Activated naive CD4-positive, alpha-beta T cell treated with anti-CD3 and anti-CD28 coated beads, Interleukin-2, amount 10 ng/mL, durations not matched to agents 7 days and 5 days (primary cell): ENCODE results near the gene NELL1.

Source experiments
- CTCF ChIA-PET: fragments of 350-600 bp; sonication (Branson Sonifier 250); formaldehyde crosslinking; loops from one replicate; lab custom pipeline; 2021; ENCODE audit warnings: antibody characterized with exemption; lab: Charles Lee
- DNase-seq: peaks from one replicate; pipeline ENCODE4 v3.0.0-alpha.2; 2020
- H3K27ac Mint-ChIP-seq: one replicate; pipeline ENCODE4 v1.8.0; 2021; ENCODE audit warnings: mild to moderate bottlenecking, moderate library complexity, mixed read lengths
- H3K27me3 Mint-ChIP-seq: one replicate; pipeline ENCODE4 v1.8.0; 2021; ENCODE audit warnings: mild to moderate bottlenecking, mixed read lengths
- H3K36me3 Mint-ChIP-seq: one replicate; pipeline ENCODE4 v1.8.0; 2021; ENCODE audit warnings: mixed read lengths
- H3K4me1 Mint-ChIP-seq: one replicate; pipeline ENCODE4 v1.8.0; 2021; ENCODE audit warnings: mixed read lengths
- H3K4me3 Mint-ChIP-seq: one replicate; pipeline ENCODE4 v1.8.0; 2021; ENCODE audit warnings: mild to moderate bottlenecking, moderate library complexity, mixed read lengths
- H3K9me3 Mint-ChIP-seq: one replicate; pipeline ENCODE4 v1.8.0; 2021; ENCODE audit warnings: mixed read lengths

Gene NELL1

DNA sequence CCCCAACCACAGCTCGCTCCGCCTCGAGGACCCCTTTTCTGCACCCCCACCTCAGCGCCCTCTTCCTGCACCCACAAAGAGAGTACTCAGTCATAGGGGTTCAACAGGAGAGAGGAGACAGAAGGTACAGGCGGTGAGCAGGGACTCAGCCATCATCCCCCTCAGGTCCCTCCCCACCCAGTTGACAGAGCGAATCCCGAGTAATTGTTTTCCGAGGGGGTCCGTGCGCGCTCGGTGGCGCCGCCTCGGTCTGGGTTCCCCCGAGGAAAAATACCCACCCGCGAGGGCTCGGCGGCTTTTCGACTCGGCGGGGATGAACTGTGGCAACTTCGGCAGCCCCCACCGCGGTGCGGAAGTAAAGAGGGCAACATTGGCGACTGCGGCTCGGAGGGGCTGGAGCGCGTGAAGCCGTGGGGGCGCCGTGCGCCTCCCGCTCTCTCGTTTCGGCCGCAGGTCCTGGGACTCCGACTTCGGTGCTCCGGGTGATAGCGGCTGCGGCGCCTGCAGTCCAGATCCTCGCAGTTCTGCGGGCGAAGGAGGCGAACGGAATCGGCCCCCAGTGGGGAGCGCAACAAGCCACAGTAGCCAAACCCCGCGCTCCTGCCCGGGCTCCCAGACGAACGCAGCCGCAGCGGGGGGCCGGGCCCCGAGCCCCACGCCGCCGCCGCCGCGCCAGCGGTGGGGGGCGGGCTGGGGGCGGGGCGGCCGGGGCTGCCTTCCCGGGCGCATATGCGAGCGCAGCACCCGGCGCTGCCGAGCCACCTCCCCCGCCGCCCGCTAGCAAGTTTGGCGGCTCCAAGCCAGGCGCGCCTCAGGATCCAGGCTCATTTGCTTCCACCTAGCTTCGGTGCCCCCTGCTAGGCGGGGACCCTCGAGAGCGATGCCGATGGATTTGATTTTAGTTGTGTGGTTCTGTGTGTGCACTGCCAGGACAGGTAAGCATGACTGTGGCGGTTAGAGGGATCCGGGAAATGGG, at the start of gene NELL1:
NELL1 (plus strand) TSS at position 743 of the 976 bp plus-strand sequence.
- no peak for DNase-seq
- no peak within 1 kb of the TSS for H3K4me3 Mint-ChIP-seq
- no peaks in the 10 kb centered on the region for H3K36me3 Mint-ChIP-seq
- H3K27me3 Mint-ChIP-seq, result peaks cover 68% of the 10 kb centered on the region
- H3K4me1 Mint-ChIP-seq, result peaks cover 7% of the 10 kb centered on the region
- CTCF ChIA-PET, result no interaction called here
- no peak within 1 kb of the TSS for H3K27ac Mint-ChIP-seq
- H3K9me3 Mint-ChIP-seq, result no peaks in the 10 kb centered on the region

DNA sequence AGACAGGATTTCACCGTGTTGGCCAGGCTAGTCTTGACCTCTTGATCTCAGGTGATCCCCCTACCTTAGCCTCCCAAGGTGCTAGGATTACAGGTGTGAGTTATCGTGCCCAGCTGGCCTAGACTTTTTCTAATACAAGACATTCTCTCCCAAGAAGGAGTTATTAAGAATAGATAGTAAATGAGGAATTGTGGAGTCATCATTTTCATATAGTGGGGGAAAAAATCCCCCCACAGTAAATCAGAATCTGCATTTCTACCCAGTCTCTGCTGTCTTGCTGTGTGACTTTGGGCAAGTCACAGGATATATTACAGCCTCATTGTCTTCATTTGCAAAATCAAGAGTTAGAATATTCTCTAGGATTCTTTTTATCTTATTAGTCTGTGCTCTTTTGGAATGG, 48.4 kb upstream of the NELL1 start:
- no peaks in the 10 kb centered on the region for H3K9me3 Mint-ChIP-seq
- no peaks in the 10 kb centered on the region for H3K36me3 Mint-ChIP-seq
- H3K4me1 Mint-ChIP-seq, result no peaks in the 10 kb centered on the region
- no peak for DNase-seq
- H3K4me3 Mint-ChIP-seq, result no peak overlapping the region
- no peak overlapping the region for H3K27ac Mint-ChIP-seq
- peaks cover 20% of the 10 kb centered on the region for H3K27me3 Mint-ChIP-seq
- CTCF ChIA-PET, result interaction anchor here (1.2 kb wide), 1 partner anchor 13 kb away, joined by 3 read pairs; no protein-coding TSS in a partner anchor

DNA sequence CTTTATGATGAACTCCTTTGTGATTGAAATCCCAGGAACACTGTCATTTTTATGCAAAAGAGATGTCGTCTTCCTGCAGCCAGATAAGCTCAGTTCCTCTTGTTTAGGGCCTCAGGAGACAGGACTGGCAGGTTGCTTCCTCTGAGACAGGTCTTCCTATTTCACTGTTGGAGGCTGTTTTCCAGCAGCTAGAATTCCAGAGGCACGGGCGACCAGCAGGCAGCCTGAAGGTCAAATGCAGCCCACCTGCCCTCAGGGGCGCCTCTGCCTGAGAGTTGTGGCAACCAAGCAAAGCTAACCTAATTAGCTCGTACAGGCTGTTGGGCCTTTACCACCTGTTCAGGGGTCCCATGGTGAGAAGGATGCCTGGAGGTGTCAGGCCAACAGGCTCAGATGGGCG, 47.7 kb upstream of the NELL1 start:
- H3K27ac Mint-ChIP-seq, result no peak overlapping the region
- H3K4me3 Mint-ChIP-seq, result no peak overlapping the region
- H3K4me1 Mint-ChIP-seq, result no peaks in the 10 kb centered on the region
- CTCF ChIA-PET, result no interaction called here
- peaks cover 20% of the 10 kb centered on the region for H3K27me3 Mint-ChIP-seq
- no peaks in the 10 kb centered on the region for H3K9me3 Mint-ChIP-seq
- DNase-seq, result no peak
- H3K36me3 Mint-ChIP-seq, result no peaks in the 10 kb centered on the region

GRCh38 chr11:20623252-20623651, 46.1 kb upstream of the NELL1 start:
- Mint-ChIP-seq H3K36me3 (no peaks in the 10 kb centered on the region), H3K4me3 (no peak overlapping the region), H3K9me3 (no peaks in the 10 kb centered on the region), H3K4me1 (no peaks in the 10 kb centered on the region), H3K27me3 (peaks cover 12% of the 10 kb centered on the region), H3K27ac (no peak overlapping the region)
- CTCF ChIA-PET, result no interaction called here
- no peak for DNase-seq

DNA sequence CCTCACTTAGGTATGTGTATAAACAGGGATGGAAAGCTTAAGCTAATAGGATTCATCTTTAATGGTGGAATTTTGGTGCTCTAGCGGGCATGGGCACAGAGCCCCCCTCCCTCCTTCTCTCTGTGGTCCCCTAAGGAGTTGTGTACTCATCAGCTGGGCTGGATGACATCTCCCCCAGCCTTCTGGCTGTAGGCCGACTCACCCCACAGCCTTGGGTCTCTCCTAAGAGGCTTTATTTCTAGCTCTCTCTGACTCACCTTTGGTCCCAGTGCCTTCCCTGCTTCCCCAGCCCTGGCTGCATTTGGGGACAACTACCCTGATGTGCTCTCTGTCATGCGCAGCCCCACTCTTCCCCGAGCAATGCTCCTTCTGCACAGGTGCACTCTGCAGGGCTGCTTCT, 43.1 kb upstream of the NELL1 start:
- H3K36me3 Mint-ChIP-seq, result no peaks in the 10 kb centered on the region
- CTCF ChIA-PET, result no interaction called here
- H3K27me3 Mint-ChIP-seq, result peaks cover 9% of the 10 kb centered on the region
- no peak for DNase-seq
- H3K27ac Mint-ChIP-seq, result no peak overlapping the region
- H3K9me3 Mint-ChIP-seq, result no peaks in the 10 kb centered on the region
- no peak overlapping the region for H3K4me3 Mint-ChIP-seq
- H3K4me1 Mint-ChIP-seq, result no peaks in the 10 kb centered on the region

DNA sequence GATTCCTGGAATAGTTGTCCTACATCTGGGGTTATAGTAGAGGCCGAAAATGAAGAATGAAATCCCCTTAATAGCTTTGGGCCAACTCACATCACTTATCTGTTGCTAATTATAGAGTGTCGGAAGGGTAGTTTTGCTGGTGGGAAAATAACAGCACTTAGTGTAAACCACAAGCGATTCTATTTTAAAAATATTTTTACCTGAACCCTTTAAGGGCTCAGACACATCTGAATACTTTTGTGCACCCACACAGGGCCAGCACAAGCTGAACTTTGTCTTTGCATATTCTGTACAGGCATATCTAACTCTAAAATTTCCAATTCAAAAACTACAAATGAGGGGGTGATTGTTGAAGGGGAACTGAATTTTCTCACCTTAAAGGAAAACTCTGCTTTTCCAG, 42.4 kb upstream of the NELL1 start:
- no peaks in the 10 kb centered on the region for H3K4me1 Mint-ChIP-seq
- peaks cover 9% of the 10 kb centered on the region for H3K27me3 Mint-ChIP-seq
- no peaks in the 10 kb centered on the region for H3K9me3 Mint-ChIP-seq
- no peak overlapping the region for H3K27ac Mint-ChIP-seq
- no peak for DNase-seq
- CTCF ChIA-PET, result no interaction called here
- no peak overlapping the region for H3K4me3 Mint-ChIP-seq
- no peaks in the 10 kb centered on the region for H3K36me3 Mint-ChIP-seq

GRCh38 chr11:20627701-20628100, 41.7 kb upstream of the NELL1 start:
- Mint-ChIP-seq H3K27ac (no peak overlapping the region), H3K9me3 (no peaks in the 10 kb centered on the region), H3K4me1 (no peaks in the 10 kb centered on the region), H3K36me3 (no peaks in the 10 kb centered on the region), H3K4me3 (no peak overlapping the region), H3K27me3 (peaks cover 9% of the 10 kb centered on the region)
- CTCF ChIA-PET, result no interaction called here
- DNase-seq, result no peak

DNA sequence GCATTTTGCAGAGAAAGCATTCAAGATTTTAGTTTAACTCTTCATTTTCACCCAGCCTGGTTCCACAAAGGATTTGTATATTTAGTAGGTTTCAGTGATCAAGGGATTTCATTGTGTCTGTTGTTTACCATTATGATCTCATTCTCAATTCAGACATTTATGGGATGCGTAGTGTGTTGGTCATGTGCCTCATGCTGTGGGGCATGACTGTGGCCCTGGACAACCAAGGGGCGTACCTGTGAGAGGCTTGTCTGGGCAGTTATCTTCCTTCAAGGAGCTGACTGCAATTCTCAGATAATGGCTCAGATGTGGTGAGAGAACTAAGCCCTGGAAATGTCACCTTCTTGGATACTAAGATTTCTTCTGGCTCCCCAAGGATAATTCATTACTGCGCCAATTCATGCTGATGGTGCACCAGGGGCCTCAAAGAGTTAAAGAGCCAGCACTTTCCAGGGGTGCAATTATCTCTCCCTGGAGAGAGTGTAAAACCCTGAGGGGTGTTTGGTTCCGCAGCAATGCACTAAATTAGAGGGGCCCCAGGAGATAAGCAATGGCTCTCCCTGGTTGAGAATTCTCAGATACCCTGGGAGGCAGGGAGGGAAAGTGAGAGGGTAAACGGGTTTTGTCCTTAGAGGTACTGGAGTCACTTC, 37.7 kb upstream of the NELL1 start:
- CTCF ChIA-PET, result no interaction called here
- H3K4me3 Mint-ChIP-seq, result no peak overlapping the region
- no peak overlapping the region for H3K27ac Mint-ChIP-seq
- H3K36me3 Mint-ChIP-seq, result no peaks in the 10 kb centered on the region
- no peaks in the 10 kb centered on the region for H3K4me1 Mint-ChIP-seq
- DNase-seq, result no peak
- H3K27me3 Mint-ChIP-seq, result peaks cover 3% of the 10 kb centered on the region
- no peaks in the 10 kb centered on the region for H3K9me3 Mint-ChIP-seq

- Mint-ChIP-seq H3K4me3 (no peak overlapping the region), H3K36me3 (no peaks in the 10 kb centered on the region), H3K27me3 (peaks cover 3% of the 10 kb centered on the region), H3K9me3 (no peaks in the 10 kb centered on the region), H3K4me1 (no peaks in the 10 kb centered on the region), H3K27ac (no peak overlapping the region)
- no peak for DNase-seq
- CTCF ChIA-PET, result no interaction called here
These were observed 37.2 kb upstream of the NELL1 start for GRCh38 chr11:20632169-20632532.

- CTCF ChIA-PET, result no interaction called here
- DNase-seq, result no peak
- Mint-ChIP-seq H3K27ac (no peak overlapping the region), H3K4me1 (no peaks in the 10 kb centered on the region), H3K9me3 (no peaks in the 10 kb centered on the region), H3K4me3 (no peak overlapping the region), H3K36me3 (no peaks in the 10 kb centered on the region), H3K27me3 (peaks cover 3% of the 10 kb centered on the region)
These were observed 35.3 kb upstream of the NELL1 start for GRCh38 chr11:20634044-20634443.

- CTCF ChIA-PET, result no interaction called here
- no peak overlapping the region for H3K4me3 Mint-ChIP-seq
- no peaks in the 10 kb centered on the region for H3K9me3 Mint-ChIP-seq
- no peaks in the 10 kb centered on the region for H3K36me3 Mint-ChIP-seq
- H3K27ac Mint-ChIP-seq, result no peak overlapping the region
- no peak for DNase-seq
- peaks cover 3% of the 10 kb centered on the region for H3K27me3 Mint-ChIP-seq
- H3K4me1 Mint-ChIP-seq, result no peaks in the 10 kb centered on the region
These were observed 34.6 kb upstream of the NELL1 start for GRCh38 chr11:20634781-20635180.

GRCh38 chr11:20638074-20638473, 31.3 kb upstream of the NELL1 start:
- H3K9me3 Mint-ChIP-seq, result no peaks in the 10 kb centered on the region
- CTCF ChIA-PET, result interaction anchor here (0.7 to 1.5 kb wide), 3 partner anchors 9 to 34 kb away, joined by 3 read pairs; no protein-coding TSS in a partner anchor
- no peak overlapping the region for H3K27ac Mint-ChIP-seq
- H3K27me3 Mint-ChIP-seq, result peaks cover 14% of the 10 kb centered on the region
- H3K4me3 Mint-ChIP-seq, result no peak overlapping the region
- DNase-seq, result no peak
- H3K36me3 Mint-ChIP-seq, result no peaks in the 10 kb centered on the region
- H3K4me1 Mint-ChIP-seq, result no peaks in the 10 kb centered on the region

- Mint-ChIP-seq H3K4me1 (no peaks in the 10 kb centered on the region), H3K27ac (no peak overlapping the region), H3K9me3 (no peaks in the 10 kb centered on the region), H3K4me3 (no peak overlapping the region), H3K27me3 (peaks cover 14% of the 10 kb centered on the region), H3K36me3 (no peaks in the 10 kb centered on the region)
- CTCF ChIA-PET, result no interaction called here
- no peak for DNase-seq
These were observed 29.7 kb upstream of the NELL1 start for GRCh38 chr11:20639688-20640087.

GRCh38 chr11:20640401-20640800, 29.0 kb upstream of the NELL1 start:
- no peaks in the 10 kb centered on the region for H3K36me3 Mint-ChIP-seq
- no peak overlapping the region for H3K4me3 Mint-ChIP-seq
- no peak overlapping the region for H3K27ac Mint-ChIP-seq
- no peaks in the 10 kb centered on the region for H3K4me1 Mint-ChIP-seq
- no peak for DNase-seq
- H3K27me3 Mint-ChIP-seq, result peaks cover 14% of the 10 kb centered on the region
- CTCF ChIA-PET, result no interaction called here
- no peaks in the 10 kb centered on the region for H3K9me3 Mint-ChIP-seq

- Mint-ChIP-seq H3K27ac (no peak overlapping the region), H3K36me3 (no peaks in the 10 kb centered on the region), H3K9me3 (no peaks in the 10 kb centered on the region), H3K4me3 (no peak overlapping the region), H3K27me3 (peaks cover 11% of the 10 kb centered on the region), H3K4me1 (no peaks in the 10 kb centered on the region)
- no peak for DNase-seq
- CTCF ChIA-PET, result no interaction called here
These were observed 25.0 kb upstream of the NELL1 start for GRCh38 chr11:20644360-20644759.
